ENCODE measurements around the gene FAT3. TPM values are rescaled to one million over a fixed set of nuclear protein-coding genes. Genes with fewer than 3 reads are reported as not detected.

The FAT3 gene
- total RNA-seq, 2 experiments from 2014 or later, result not detected

DNA sequence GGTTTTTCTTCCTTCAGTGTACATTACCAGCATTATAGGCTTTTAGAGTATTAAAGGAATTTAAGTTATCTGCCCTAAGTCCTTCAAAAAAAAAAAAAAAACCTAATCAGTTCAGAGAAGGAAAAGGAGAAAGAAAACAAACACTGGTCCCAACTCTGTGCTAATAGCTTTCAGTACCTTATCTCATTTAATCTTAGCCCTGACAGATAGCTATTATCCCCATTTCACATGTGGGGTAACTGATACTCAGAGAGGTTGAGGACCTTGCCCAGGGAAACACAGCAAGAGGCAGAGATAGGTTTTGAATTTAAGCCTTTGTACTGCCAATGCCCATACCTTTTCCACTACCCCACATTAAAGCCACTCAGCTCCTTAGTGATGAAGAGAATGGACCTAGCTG is 43.4 kb downstream of the FAT3 start:
- Mint-ChIP-seq H3K36me3 (ENCODE audit: low read depth) (no peaks in the 10 kb centered on the region), H3K9me3 (no peaks in the 10 kb centered on the region), H3K27me3 (no peaks in the 10 kb centered on the region), H3K27ac (no peak overlapping the region), H3K4me3 (no peak overlapping the region), H3K4me1 (ENCODE audit: low read depth) (no peaks in the 10 kb centered on the region)
- ATAC-seq (no peak), DNase-seq (no peak)
- ChIA-PET CTCF (no interaction called here), POLR2A (interaction anchor here (0.6 kb wide), 2 partner anchors 40 to 91 kb away, joined by 3 to 4 read pairs; no protein-coding TSS in a partner anchor)
- TF ChIP-seq, protein P1, sequence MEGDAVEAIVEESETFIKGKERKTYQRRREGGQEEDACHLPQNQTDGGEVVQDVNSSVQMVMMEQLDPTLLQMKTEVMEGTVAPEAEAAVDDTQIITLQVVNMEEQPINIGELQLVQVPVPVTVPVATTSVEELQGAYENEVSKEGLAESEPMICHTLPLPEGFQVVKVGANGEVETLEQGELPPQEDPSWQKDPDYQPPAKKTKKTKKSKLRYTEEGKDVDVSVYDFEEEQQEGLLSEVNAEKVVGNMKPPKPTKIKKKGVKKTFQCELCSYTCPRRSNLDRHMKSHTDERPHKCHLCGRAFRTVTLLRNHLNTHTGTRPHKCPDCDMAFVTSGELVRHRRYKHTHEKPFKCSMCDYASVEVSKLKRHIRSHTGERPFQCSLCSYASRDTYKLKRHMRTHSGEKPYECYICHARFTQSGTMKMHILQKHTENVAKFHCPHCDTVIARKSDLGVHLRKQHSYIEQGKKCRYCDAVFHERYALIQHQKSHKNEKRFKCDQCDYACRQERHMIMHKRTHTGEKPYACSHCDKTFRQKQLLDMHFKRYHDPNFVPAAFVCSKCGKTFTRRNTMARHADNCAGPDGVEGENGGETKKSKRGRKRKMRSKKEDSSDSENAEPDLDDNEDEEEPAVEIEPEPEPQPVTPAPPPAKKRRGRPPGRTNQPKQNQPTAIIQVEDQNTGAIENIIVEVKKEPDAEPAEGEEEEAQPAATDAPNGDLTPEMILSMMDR (IDR thresholded peaks at IDR 0.05), result no peak
- intact Hi-C loops (cut with micrococcal nuclease), result no loop called here

GRCh38 chr11:92268546-92268945 is 43.9 kb downstream of the FAT3 start:
- TF ChIP-seq, protein P1 (IDR thresholded peaks at IDR 0.05), result no peak
- CTCF ChIA-PET, result no interaction called here
- intact Hi-C loops (cut with micrococcal nuclease), result no loop called here
- no peak overlapping the region for H3K27ac Mint-ChIP-seq
- H3K36me3 Mint-ChIP-seq (ENCODE audit: low read depth), result no peaks in the 10 kb centered on the region
- no peak overlapping the region for H3K4me3 Mint-ChIP-seq
- ATAC-seq, result no peak
- DNase-seq, result no peak
- H3K4me1 Mint-ChIP-seq (ENCODE audit: low read depth), result no peaks in the 10 kb centered on the region
- POLR2A ChIA-PET, result interaction anchor here (0.6 kb wide), 1 partner anchor 91 kb away, joined by 4 read pairs; no protein-coding TSS in a partner anchor
- H3K9me3 Mint-ChIP-seq, result no peaks in the 10 kb centered on the region
- no peaks in the 10 kb centered on the region for H3K27me3 Mint-ChIP-seq

- no peaks in the 10 kb centered on the region for H3K9me3 Mint-ChIP-seq
- ChIA-PET CTCF (no interaction called here), POLR2A (no interaction called here)
- ATAC-seq, result no peak
- no peaks in the 10 kb centered on the region for H3K27me3 Mint-ChIP-seq
- no peaks in the 10 kb centered on the region for H3K36me3 Mint-ChIP-seq (ENCODE audit: low read depth)
- intact Hi-C loops (cut with micrococcal nuclease), result no loop called here
- no peaks in the 10 kb centered on the region for H3K4me1 Mint-ChIP-seq (ENCODE audit: low read depth)
- no peak for DNase-seq
- no peak overlapping the region for H3K4me3 Mint-ChIP-seq
- TF ChIP-seq, protein P1 (IDR thresholded peaks at IDR 0.05), result no peak
- H3K27ac Mint-ChIP-seq, result no peak overlapping the region
Measured at GRCh38 chr11:92269021-92269420, 44.4 kb downstream of the FAT3 start.

DNA sequence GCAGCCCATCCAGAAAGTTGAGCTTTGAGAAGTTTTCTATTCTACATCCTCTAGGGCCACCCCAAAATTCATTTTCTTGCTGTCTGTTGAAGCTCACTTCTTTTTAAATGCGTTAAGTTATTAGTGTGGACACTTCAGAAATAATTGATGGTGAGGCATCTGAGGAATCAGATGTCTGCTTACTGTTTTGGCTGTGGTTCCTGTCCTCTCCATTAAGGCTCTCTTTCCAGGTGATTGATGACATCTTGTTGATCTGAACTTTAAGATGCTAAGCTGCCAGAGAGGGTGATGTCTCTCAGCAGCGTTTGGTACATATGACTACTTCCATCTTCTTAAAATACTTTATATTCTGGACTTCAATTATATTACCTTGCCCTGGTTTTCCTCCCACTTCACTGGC is 45.2 kb downstream of the FAT3 start:
- no peak overlapping the region for H3K27ac Mint-ChIP-seq
- POLR2A ChIA-PET, result no interaction called here

DNA sequence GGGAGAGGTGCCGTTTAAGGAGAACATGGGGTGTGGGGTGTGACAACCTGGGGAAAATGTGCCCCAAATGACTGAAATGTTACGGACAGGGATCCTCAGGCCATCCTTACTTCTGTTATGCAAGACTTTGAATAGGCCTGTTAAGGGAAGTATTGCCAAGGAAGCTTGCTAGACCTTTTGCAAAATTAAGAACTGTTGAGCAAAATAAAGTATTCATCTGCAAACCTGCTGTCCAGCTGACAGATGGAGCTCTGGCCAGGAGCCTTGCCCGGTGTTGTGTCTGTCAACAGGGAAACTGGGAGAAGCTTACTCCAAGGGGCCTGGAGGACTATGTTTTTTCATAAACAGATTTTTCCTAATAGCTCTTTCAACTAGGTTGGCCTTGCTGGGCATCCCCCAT is 48.0 kb downstream of the FAT3 start:
- DNase-seq (no peak), ATAC-seq (no peak)
- Mint-ChIP-seq H3K4me1 (ENCODE audit: low read depth) (no peaks in the 10 kb centered on the region), H3K27ac (no peak overlapping the region), H3K4me3 (no peak overlapping the region), H3K9me3 (no peaks in the 10 kb centered on the region), H3K36me3 (ENCODE audit: low read depth) (no peaks in the 10 kb centered on the region), H3K27me3 (no peaks in the 10 kb centered on the region)
- intact Hi-C loops (cut with micrococcal nuclease), result no loop called here
- TF ChIP-seq, protein P1 (IDR thresholded peaks at IDR 0.05), result no peak
- CTCF ChIA-PET, result no interaction called here
- POLR2A ChIA-PET, result no interaction called here

More for the DNA sequence above, 45.2 kb downstream of the FAT3 start:
- Mint-ChIP-seq H3K9me3 (no peaks in the 10 kb centered on the region), H3K27me3 (no peaks in the 10 kb centered on the region), H3K36me3 (ENCODE audit: low read depth) (no peaks in the 10 kb centered on the region), H3K4me1 (ENCODE audit: low read depth) (no peaks in the 10 kb centered on the region), H3K4me3 (no peak overlapping the region)
- TF ChIP-seq, protein P1 (IDR thresholded peaks at IDR 0.05), result no peak
- ATAC-seq (no peak), DNase-seq (no peak)
- CTCF ChIA-PET, result no interaction called here
- intact Hi-C loops (cut with micrococcal nuclease), result no loop called here

Data from activated CD8-positive, alpha-beta T cell treated with anti-CD3 and anti-CD28 coated beads for 36 hours (primary cell).